GM19025 (cell line): ENCODE results near the gene ALG6.

ENCODE experiments used
- ATAC-seq: cut with Tn5 transposase; IDR thresholded peaks from one replicate; pipeline ENCODE4 v1.9.1; 2021; ENCODE audit warnings: mild to moderate bottlenecking, low read depth, moderate library complexity; ENCODE audit not compliant: unreplicated experiment

ALG6 gene

DNA sequence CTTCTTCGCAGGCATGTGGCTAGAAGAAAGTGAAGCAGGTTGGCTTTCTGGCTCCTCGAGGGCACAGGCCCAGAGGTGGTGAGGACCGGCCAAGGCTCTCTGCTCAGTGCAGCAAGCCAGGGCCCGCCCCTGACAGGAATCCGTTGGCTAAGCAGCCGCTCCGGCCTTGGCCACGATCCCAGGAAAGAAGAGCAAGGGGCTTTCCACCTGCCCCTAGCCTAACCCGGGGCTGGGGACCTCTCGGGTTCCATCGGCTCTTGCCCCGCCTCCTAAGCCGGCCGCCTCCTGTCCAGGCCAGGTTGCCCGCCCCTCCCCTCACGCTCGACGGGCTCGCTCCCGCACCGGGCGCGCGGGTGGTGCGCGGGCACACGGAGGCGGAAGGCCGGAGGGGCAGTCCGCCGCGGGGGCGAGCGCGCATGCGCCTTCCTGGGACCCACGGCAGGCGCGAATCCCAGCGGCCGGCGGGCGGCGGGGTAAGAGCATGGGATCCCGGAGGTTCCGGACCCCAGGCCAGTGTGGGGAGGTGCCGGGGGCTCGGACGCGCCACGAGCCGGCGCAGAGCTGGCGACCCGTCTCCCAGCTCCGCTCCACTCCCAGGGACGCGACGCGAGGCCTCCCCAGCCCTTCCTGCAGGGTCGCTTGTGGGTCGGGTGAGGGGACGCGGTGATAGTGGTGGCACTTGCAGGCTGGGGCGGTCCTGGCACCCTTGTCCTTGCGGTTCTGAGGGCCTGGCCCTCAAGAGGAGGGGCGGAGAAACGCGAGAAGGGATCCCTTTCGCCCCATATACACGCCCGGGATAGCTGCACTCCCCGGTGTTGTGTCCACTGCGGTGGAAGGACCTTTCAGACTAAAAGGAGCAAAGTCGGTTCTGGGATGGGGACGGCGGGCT is at the start of gene ALG6:
Gene ALG6 (plus strand): TSS at position 413 of the 889 bp plus-strand sequence. CDS start 3,351 bp downstream, outside the sequence.
- ATAC-seq: peak; percentile 92

DNA sequence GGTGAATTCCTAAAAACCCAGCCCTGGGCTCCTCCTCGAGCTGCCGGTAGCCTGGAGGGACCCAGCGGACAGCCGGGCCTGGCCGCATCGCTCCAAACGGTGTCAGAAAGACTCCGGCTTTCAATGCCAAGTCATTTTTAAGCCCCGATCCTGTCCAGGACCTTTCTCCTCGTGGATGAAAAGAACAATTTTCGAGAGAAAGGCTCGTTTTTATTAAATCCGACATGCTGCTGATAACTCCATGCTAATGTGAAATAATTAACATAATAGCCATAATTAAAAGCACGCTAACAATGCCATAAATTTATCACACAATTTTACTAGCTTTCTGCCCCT is 49.6 kb upstream of the ALG6 start:
- ATAC-seq: no peak

DNA sequence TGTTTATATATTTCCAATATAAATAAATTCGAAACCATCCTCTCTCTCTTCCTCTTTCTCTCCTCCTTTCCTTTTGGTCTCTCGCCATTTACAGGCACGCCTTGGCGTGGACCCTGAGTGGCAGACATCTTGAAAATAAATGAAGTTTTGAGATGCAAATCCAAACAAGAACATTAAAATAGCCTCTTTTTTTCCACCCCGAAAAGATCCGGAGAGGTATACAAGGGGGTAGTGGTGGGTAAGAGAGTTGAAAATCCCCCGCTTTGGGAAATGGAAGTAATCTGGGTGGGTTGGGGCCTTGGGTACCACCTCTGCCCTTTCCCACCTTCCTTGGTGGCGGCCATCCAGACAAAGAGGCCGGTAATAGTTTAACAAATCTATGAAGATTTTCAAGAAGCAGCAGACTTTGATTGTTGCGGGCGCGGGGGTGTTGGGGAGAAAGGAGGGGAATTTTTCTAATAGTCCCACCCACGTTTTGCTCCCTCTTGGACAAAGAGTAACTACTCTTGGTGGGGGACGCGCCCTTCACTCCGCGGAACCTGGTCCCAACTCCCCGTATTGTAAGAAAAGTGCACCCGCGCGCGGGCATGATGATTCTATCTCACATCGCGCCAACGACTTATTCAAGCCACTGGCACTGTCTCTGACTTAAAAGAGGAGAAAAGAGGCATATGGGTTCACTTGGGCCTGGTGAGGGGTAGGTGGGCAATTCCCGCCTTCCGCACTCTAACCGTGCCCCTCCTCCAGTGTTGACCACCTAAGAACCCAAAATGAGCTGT is 49.0 kb upstream of the ALG6 start:
- no peak for ATAC-seq

DNA sequence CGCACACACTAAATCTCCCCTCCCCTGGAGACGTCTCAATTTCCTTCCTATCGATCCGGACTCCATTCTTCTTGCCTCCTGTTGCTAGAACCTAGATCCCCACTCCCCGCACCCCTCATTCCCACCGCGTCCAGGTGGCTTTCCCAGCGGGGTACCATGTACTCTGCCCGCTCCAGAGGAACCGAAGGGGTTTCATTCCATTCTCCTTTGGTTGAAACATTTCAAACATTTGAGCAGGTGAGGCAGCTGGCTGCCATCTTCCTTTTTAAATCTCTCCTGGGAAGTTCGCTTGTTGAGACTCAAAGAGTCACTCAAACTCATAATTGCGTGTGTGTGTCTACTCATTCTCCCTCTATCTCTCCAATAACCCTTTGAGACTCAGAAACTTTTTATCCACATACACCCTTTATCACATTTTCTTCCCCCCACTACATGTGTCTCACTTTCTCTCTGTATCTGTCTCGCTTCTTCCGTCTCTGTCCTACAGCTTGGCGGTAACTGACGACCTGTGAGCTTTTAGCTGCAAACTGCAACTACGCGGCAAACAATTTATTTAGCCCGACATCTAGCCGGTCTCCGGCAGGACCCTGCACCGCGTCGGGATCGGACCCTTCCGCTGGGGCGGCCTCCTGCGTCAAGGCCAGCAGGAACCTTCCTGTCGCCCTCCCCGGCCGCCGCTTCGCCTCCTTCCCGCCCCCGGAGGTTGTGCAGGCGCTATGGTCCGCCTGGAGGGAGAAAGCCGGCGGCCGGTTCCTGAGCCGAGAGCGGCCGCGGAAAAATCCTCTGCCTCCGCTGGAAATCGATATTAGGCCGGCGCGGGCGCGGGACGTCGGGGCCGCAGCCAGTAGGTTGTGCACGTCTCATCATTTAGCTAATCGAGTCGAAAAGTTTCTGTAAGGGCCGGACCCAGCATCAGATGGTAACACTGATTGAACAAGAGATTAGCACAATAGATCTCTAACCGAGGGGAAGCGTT is 48.1 kb upstream of the ALG6 start:
- no peak for ATAC-seq

DNA sequence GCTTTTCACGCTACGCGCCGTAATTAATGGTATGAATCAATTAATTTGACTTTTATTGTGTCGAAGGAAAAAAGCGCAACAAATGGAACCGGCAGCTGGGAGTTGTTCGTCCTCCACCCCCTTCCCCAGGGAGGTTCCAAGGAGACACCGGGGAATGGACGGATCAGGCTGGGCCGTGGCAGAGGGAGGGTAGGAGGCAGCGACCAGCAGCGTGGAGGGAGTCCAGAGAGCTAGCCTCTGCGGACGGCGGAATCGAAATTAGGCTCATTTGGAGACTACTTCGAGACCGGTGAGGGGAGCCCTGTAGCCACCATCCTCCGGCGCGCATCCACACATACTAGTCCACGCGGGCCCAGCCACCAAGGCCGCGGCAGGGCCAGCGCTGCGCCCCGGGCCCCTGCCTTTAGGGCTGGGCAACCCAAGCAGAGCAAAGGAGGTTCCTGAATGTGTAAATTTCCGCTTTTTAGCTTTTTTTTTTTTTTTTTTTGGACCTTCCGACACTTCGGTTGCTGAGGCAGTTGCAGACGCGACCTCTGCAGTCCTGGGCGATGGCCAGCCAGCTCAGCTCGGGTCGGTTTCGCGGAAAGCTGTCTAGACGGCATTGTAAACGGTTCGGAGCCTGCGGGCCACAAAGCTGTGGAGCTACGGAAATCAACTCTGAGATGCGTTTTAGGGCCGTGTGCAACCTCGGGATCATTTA is 47.3 kb upstream of the ALG6 start:
- ATAC-seq: no peak

DNA sequence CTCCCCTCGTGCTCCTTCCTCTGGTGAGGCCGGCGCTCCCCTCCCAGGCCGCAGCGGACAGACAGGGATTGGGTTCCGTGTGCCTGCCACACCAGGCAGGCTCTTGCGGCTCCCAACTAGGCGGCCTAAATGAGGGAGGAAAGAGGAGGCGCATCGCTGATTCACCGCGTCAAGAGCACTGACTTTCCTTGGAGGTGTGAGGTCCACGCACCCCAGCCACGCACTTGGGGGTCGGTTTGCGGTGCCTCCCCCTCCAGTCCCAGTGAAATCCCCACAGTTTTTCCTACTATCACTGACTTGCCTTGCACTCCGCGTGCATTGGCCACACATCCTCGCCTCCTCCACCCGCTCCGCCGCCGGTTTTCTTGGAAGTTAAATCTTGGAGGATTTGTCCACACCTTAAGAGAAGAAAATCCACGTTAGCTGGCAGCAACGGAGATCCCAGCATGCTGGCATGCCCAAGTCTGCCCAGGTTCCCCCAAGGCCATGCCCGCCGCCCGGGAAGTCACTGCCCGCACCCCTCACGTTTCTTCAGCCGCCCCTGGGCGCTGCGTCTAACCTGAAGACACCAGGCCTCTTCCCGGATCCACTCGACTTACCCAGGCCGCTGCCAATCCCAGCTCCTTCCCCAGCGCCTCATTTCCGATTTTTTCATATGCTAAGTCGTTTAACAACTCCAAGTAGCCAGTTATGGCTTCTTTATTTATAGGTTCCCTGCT is 46.2 kb upstream of the ALG6 start:
- no peak for ATAC-seq

DNA sequence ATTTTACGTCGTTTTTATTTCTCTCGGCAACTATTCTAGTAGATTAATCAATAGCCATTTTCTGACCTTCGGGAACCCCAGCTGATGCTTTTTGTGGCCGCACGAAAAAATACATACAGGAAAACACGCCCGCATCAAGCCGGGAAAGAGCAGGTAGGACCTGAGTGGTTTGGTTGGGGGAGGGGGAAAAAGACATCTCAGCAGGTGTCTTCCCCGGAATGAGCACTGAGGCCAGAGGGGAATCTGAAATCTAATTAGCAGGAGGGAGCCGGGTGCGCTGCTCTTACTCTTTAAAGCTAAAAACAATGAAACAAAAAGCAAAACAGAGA is 45.7 kb upstream of the ALG6 start:
- ATAC-seq: no peak

DNA sequence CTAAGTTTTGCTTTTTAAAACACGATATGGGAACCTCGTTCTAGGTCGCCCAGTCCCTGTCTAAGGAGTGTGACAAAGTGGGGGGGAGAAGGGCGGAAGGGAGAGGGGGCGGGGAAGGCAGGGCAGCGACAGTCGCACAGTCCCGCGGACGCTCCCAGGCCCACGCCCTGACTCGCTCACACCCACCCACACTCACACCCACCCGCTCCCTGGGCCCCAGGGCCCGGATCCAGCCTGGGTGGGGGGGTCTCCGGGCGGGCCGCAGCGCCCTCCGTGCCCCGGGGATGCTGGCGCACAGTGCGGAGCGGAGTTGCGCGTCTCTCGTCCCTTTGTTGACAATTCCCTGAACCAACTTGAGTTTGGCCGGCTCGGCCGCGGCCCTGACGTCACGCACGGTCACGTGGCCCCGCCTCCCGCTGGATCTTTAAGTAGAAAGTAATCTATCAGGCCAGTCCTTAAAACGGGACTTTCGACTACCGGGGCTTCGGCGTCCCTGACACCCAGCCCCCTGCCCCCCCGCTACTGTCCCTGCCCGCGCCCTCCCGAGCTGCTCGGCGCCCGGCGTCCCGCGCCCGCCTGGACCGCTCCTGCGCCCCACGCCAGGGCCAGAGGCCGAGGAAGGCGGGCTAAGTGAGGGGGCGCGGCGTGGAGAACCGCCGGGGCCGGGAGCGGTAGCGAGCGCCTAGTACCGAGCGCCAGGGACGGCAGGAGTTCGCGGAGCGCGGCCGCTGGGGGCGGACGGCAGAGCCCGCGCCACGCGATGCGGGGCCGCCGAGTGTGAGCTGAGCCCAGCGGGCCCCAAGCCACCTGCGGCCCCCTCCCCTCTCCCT is 45.1 kb upstream of the ALG6 start, which contains the start of gene FOXD3:
Gene FOXD3 (plus strand): TSS at position 454 of the 830 bp plus-strand sequence. CDS start 492 bp downstream, outside the sequence.
- ATAC-seq: peak; percentile 53

DNA sequence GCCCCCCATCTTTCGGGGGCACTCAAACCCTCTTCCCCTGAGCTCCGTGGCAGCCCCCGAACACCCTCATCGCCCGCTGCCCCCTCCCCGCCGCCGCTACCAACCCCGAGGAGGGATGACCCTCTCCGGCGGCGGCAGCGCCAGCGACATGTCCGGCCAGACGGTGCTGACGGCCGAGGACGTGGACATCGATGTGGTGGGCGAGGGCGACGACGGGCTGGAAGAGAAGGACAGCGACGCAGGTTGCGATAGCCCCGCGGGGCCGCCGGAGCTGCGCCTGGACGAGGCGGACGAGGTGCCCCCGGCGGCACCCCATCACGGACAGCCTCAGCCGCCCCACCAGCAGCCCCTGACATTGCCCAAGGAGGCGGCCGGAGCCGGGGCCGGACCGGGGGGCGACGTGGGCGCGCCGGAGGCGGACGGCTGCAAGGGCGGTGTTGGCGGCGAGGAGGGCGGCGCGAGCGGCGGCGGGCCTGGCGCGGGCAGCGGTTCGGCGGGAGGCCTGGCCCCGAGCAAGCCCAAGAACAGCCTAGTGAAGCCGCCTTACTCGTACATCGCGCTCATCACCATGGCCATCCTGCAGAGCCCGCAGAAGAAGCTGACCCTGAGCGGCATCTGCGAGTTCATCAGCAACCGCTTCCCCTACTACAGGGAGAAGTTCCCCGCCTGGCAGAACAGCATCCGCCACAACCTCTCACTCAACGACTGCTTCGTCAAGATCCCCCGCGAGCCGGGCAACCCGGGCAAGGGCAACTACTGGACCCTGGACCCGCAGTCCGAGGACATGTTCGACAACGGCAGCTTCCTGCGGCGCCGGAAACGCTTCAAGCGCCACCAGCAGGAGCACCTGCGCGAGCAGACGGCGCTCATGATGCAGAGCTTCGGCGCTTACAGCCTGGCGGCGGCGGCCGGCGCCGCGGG is 44.2 kb upstream of the ALG6 start:
- ATAC-seq: no peak

DNA sequence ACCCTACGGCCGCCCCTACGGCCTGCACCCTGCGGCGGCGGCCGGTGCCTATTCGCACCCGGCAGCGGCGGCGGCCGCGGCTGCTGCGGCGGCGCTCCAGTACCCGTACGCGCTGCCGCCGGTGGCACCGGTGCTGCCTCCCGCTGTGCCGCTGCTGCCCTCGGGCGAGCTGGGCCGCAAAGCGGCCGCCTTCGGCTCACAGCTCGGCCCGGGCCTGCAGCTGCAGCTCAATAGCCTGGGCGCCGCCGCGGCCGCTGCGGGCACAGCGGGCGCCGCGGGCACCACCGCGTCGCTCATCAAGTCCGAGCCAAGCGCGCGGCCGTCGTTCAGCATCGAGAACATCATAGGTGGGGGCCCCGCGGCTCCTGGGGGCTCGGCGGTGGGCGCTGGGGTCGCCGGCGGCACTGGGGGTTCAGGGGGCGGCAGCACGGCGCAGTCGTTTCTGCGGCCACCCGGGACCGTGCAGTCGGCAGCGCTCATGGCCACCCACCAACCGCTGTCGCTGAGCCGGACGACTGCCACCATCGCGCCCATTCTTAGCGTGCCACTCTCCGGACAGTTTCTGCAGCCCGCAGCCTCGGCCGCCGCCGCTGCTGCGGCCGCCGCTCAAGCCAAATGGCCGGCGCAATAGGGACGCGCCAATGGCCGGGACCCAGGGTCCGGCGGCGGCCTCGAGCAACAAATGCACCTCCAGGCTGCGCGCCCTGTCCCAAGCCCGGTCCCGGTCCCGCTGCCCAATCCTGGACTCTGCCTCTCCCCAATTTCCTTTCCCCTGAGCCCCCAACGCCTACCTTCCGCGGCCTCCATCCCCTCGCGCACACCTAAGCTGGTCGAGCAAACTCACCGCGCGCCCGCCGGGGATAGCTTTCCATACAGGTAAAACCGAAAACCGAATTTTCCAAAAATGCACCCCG is 43.3 kb upstream of the ALG6 start:
- no peak for ATAC-seq

DNA sequence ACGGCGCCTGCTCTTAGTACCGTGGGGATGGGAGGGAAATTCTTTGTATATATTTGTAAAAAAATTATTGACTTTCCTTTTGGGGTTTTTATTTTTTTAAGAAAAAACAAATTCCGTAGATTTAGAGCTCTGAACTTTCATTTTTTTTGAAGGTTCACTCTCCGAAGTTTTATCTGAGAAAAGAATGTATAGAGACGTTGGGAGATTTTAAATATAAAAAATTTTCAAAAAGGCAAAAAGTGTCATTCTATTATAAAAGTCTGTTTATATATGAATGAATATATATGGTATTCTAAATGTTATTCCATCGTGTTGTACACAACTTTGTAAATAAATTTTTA is 42.7 kb upstream of the ALG6 start:
- ATAC-seq: no peak

DNA sequence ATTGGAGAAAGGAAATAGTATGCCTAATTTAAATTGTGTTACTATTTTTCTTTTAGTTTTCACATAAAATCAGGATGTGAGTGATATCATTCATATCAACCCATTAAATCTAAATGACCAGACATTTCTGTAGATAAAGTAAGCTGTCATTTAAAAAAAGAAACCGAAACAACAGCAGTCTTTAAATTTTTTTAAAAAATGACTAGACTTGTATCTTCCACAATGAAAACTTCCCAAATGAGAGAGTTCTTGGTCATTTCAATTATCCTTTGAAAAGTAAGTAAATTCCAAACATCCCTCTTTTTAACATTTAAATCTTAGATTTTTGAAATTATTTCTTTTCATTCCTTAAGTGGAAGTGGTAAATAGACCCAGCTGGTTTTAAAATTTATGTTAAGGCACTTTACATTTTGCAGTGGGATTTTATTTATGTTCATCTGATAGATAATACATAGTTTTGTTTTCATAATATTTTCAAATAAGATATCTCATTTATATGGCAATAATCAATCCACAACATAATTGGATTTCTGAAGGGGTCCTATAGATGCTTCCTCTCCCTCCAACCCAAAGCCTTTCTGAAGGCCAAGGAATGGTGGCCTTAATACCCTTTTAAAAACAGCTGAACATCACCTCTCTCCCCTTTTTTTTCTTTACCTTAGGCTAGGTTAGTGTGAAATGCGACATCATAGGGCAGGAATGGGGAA is 42.0 kb upstream of the ALG6 start:
- no peak for ATAC-seq

DNA sequence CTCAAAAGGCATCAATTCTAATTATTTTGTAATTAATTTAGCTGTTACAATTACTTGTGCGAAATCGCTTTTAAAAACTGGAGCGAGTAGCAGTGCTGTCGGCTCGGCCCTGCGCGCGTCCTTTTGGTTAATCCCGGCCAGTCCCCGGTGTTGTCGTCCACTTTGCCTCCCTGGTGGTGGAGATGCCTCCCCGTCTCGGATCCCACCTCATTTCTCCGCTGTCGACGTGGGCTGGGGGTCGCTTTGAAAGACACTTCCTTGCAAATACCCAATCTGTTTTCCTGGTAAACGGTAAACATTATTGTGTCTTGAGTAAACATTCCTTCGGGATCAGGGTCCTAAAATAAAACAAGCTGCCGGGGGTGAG is 41.3 kb upstream of the ALG6 start:
- no peak for ATAC-seq

DNA sequence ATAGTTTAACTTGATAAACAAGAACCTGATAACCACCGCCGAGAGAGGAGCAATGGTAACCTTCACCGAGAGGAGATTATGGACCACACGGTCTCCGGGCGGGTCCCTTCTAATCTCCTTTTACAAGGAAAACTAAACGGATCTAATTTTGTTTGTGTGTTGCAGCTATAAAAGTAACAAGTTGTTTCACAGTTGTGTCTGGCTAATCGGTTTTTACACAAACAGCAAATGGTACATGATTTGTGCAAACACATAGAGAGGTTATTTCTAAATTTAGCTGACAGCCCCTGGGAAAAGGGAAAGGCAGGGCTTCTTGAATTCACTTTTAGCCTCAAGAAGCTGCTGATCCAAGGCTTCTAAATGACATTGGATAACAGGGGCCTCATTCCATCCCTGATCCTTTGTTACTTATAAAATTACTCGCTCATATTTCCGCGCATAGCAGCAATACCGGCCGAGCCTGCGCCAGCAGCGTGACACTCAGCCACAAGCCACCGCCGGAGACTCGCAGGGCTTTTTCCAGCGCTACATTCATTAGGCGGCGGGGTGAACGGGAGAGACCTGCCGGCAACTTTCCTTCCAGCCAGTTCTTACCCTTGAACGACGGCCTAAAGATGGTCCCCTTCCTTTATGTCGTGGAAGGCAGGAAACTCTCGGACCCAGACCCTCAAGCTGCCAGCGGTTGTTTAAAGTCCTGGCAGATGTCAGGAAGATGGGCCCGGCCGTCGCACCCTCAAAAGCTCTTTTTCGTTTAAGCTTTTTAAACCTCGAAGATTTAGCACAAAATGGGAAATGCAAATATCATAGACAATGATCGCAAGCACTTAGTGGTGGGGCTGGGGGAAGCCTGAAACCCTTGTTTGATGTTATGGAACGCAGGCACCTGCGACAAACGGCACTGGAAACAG is 40.7 kb upstream of the ALG6 start:
- no peak for ATAC-seq

DNA sequence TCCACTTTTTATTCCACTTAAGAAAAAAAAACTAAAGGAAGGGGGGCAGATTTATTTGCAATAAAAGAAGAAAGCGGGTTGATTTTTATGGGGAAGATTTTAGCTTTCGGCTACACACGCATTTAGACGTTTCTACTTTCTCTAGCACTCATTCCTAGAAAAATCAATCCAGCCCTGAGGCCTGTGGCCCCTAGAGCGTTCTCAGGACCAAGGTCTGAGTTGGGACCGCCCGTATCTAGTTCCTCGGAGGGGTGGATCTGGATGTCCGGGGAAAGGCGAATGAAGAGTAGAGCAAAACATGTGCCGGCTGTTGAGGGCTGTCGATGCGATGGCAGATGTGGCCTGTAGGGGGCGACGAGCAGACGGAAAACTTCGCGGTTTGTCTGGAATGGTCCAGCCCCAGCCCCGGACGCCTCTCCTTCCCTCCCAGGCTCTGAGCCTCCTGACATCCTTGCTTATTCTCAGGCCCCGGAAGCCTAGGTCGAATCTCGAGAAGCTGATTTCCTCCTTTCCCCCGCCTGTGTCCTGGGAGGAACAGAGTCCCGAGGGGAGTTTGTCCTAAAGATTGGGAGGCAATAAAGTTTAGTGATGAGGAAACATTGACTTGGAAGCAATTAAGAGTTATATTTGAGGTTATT is 39.9 kb upstream of the ALG6 start:
- ATAC-seq: no peak
